GM12891 (cell line): ENCODE data around the gene TRIM27.
A peak's percentile ranks its signal among the peaks of the same experiment; 100 is the strongest.

Experiments used
- DNase-seq: peaks from one replicate; pipeline ENCODE4 v3.0.0; 2011; ENCODE audit warnings: low spot score; ENCODE audit not compliant: insufficient read length
- FAIRE-seq: peaks from 2 replicates; lab custom pipeline; 2011; peaks lifted over from hg19 to GRCh38; lab: Jason Lieb, UNC
- PAX5 ChIP-seq: IDR thresholded peaks from 2 replicates; pipeline ENCODE4 v1.6.1; 2011; ENCODE audit warnings: low read length, moderate library complexity, mild to moderate bottlenecking; ENCODE audit not compliant: insufficient read depth, severe bottlenecking
- POLR2A ChIP-seq: IDR thresholded peaks from 2 replicates; pipeline ENCODE4 v1.6.1; 2011; ENCODE audit warnings: low read depth, low read length, control low read depth
- POLR2AphosphoS5 ChIP-seq: IDR thresholded peaks from 2 replicates; pipeline ENCODE4 v1.6.1; 2011; ENCODE audit warnings: low read depth, low read length, control low read depth
- POU2F2 ChIP-seq: IDR thresholded peaks from 2 replicates; pipeline ENCODE4 v1.6.1; 2011; ENCODE audit warnings: low read depth, mild to moderate bottlenecking, control low read depth, low read length, moderate library complexity
- SPI1 ChIP-seq: IDR thresholded peaks from 2 replicates; pipeline ENCODE4 v1.6.1; 2011; ENCODE audit warnings: low read depth, low read length, control low read depth
- TAF1 ChIP-seq: IDR thresholded peaks from 2 replicates; pipeline ENCODE4 v1.6.1; 2011; ENCODE audit warnings: low read depth, low read length, control low read depth

TRIM27 gene

GRCh38 chr6:28922004-28922820, 1.6 kb downstream of the TRIM27 start:
- no peak for DNase-seq
- peak; percentile 13 for FAIRE-seq
- TF ChIP-seq TAF1 = no peak
- no peak for TF ChIP-seq POLR2A
- no peak for TF ChIP-seq POU2F2
- TF ChIP-seq PAX5 = no peak
- TF ChIP-seq POLR2AphosphoS5 = no peak
- no peak for TF ChIP-seq SPI1

- no peak for TF ChIP-seq PAX5
- TF ChIP-seq POLR2A = no peak
- no peak for TF ChIP-seq POU2F2
- TF ChIP-seq POLR2AphosphoS5 = no peak
- no peak for TF ChIP-seq SPI1
- no peak for TF ChIP-seq TAF1
- DNase-seq (no peak), FAIRE-seq (no peak)
Measured at GRCh38 chr6:28920281-28920680, 3.5 kb downstream of the TRIM27 start.

GRCh38 chr6:28914941-28915340, 8.8 kb downstream of the TRIM27 start:
- no peak for FAIRE-seq
- no peak for DNase-seq
- TF ChIP-seq POU2F2 (no peak), SPI1 (no peak)

- TF ChIP-seq POLR2AphosphoS5 = no peak
- TF ChIP-seq POU2F2 = no peak
- no peak for TF ChIP-seq POLR2A
- no peak for TF ChIP-seq PAX5
- no peak for TF ChIP-seq TAF1
- TF ChIP-seq SPI1 = no peak
- no peak for DNase-seq
Measured at GRCh38 chr6:28910901-28911690, 12.7 kb downstream of the TRIM27 start.

GRCh38 chr6:28907394-28907793, 16.4 kb downstream of the TRIM27 start:
- TF ChIP-seq POLR2AphosphoS5 (no peak), TAF1 (no peak), POU2F2 (no peak)
- no peak for DNase-seq
- FAIRE-seq = no peak

More at GRCh38 chr6:28910901-28911690, 12.7 kb downstream of the TRIM27 start:
- no peak for FAIRE-seq

GRCh38 chr6:28906669-28907068, 17.1 kb downstream of the TRIM27 start:
- FAIRE-seq = no peak
- DNase-seq = no peak
- TF ChIP-seq POLR2A (no peak), TAF1 (no peak), POU2F2 (no peak), SPI1 (no peak), PAX5 (no peak), POLR2AphosphoS5 (no peak)

- TF ChIP-seq TAF1 (no peak), SPI1 (no peak), PAX5 (no peak), POU2F2 (no peak), POLR2AphosphoS5 (no peak), POLR2A (no peak)
- FAIRE-seq (no peak), DNase-seq (no peak)
Measured at GRCh38 chr6:28903686-28904085, 20.1 kb downstream of the TRIM27 start.

- no peak for FAIRE-seq
- no peak for TF ChIP-seq POLR2AphosphoS5
Measured at GRCh38 chr6:28901831-28902230, 22.0 kb downstream of the TRIM27 start.

GRCh38 chr6:28900577-28901256, 23.1 kb downstream of the TRIM27 start:
- DNase-seq (no peak), FAIRE-seq (no peak)
- no peak for TF ChIP-seq POLR2AphosphoS5
- TF ChIP-seq POLR2A = no peak
- TF ChIP-seq PAX5 = no peak
- no peak for TF ChIP-seq TAF1
- TF ChIP-seq SPI1 = peak; percentile 81

More at GRCh38 chr6:28901831-28902230, 22.0 kb downstream of the TRIM27 start:
- DNase-seq = no peak

- DNase-seq (no peak), FAIRE-seq (no peak)
- TF ChIP-seq POU2F2 (no peak), POLR2AphosphoS5 (no peak), PAX5 (no peak), TAF1 (no peak), POLR2A (no peak), SPI1 (no peak)
Measured at GRCh38 chr6:28898710-28898965, 25.1 kb downstream of the TRIM27 start.
